Activated CD8-positive, alpha-beta memory T cell treated with anti-CD3 and anti-CD28 coated beads, Interleukin-2, amount 50 U/mL, for 48 hours (primary cell): ENCODE results near the gene MOV10.
"Not testable (repeated sequence)": the region's sequence is repeated elsewhere in the genome, so short reads cannot be mapped to it uniquely, and the experiment has no call there.

Source experiments
- DNase-seq: peaks from one replicate; pipeline ENCODE4 v3.0.0-alpha.2; 2020

MOV10 gene

GRCh38 chr1:112714313-112715263 is 40.1 kb downstream of the MOV10 start:
- DNase-seq: peak; percentile 64

- DNase-seq: peak; percentile 98
These were observed 41.0 kb downstream of the MOV10 start, which contains the start of gene PPM1J for GRCh38 chr1:112715264-112716053. Gene PPM1J, minus strand, starts transcription at chr1:112715332. Its CDS starts 31 bp downstream, at chr1:112715301.

- peak; percentile 86 for DNase-seq
These were observed 41.8 kb downstream of the MOV10 start for GRCh38 chr1:112716133-112716720.

- DNase-seq: no peak
These were observed 42.9 kb downstream of the MOV10 start for GRCh38 chr1:112717263-112717873.

GRCh38 chr1:112718691-112719418 is 44.4 kb downstream of the MOV10 start:
- peak; percentile 89 for DNase-seq

- DNase-seq: no peak
These were observed 45.2 kb downstream of the MOV10 start for GRCh38 chr1:112719706-112720105.

GRCh38 chr1:112720800-112721199 is 46.3 kb downstream of the MOV10 start:
- DNase-seq: no peak

GRCh38 chr1:112721294-112721693 is 46.8 kb downstream of the MOV10 start:
- DNase-seq: not testable (repeated sequence)

- no peak for DNase-seq
These were observed 47.6 kb downstream of the MOV10 start for GRCh38 chr1:112721966-112722524.

- no peak for DNase-seq
These were observed 48.4 kb downstream of the MOV10 start for GRCh38 chr1:112722601-112723510.

- no peak for DNase-seq
These were observed 49.0 kb downstream of the MOV10 start for GRCh38 chr1:112723511-112723839.

GRCh38 chr1:112724240-112724639 is 49.8 kb downstream of the MOV10 start:
- not testable (repeated sequence) for DNase-seq

- DNase-seq: no peak
These were observed 53.3 kb downstream of the MOV10 start for GRCh38 chr1:112727716-112728115.

GRCh38 chr1:112728306-112728971 is 54.0 kb downstream of the MOV10 start:
- not testable (repeated sequence) for DNase-seq

GRCh38 chr1:112729011-112729410 is 54.6 kb downstream of the MOV10 start:
- not testable (repeated sequence) for DNase-seq

- no peak for DNase-seq
These were observed 55.5 kb downstream of the MOV10 start for GRCh38 chr1:112729909-112730308.

GRCh38 chr1:112731451-112731850 is 57.0 kb downstream of the MOV10 start:
- DNase-seq: no peak

GRCh38 chr1:112735752-112736151 is 61.3 kb downstream of the MOV10 start:
- no peak for DNase-seq

- no peak for DNase-seq
These were observed 63.1 kb downstream of the MOV10 start for GRCh38 chr1:112737573-112737972.
